Esophagus muscularis mucosa (tissue), 4 donors: ENCODE data around the gene SYT11.

ENCODE experiments used
- CTCF ChIP-seq, 3 experiments: fragments of 200-600 bp in 2 of 3; fragments of 450-650 bp in 1 of 3; sonication (generic) in 2 of 3; IDR thresholded peaks; one replicate each; pipeline ENCODE4 v1.5.1; 2017 to 2019; ENCODE audit warnings: antibody characterized with exemption in 3 of 3, mild to moderate bottlenecking in 2 of 3, moderate library complexity in 1 of 3
- EP300 ChIP-seq: sonication (generic); formaldehyde crosslinking; IDR thresholded peaks from one replicate; pipeline ENCODE4 v1.6.1; 2017; ENCODE audit warnings: antibody characterized with exemption
- POLR2A ChIP-seq: fragments of 450-650 bp; IDR thresholded peaks from one replicate; pipeline ENCODE4 v1.6.1; 2017; ENCODE audit warnings: antibody characterized with exemption, moderate library complexity, mild to moderate bottlenecking, low read depth

- no peak for TF ChIP-seq CTCF (IDR thresholded peaks at IDR 0.05)
- no peak for TF ChIP-seq POLR2A
- TF ChIP-seq EP300, result no peak
Measured at GRCh38 chr1:155834296-155834926, 25.0 kb upstream of the SYT11 start.
